Globus pallidus (tissue), 1 donor: ENCODE data around the gene C19orf44.
"Not testable (repeated sequence)": the region's sequence is repeated elsewhere in the genome, so short reads cannot be mapped to it uniquely, and the experiment has no call there.

Experiments used
- DNase-seq: peaks from one replicate; pipeline ENCODE4 v3.0.0-alpha.2; 2015; ENCODE audit warnings: low spot score

C19orf44 gene

DNA sequence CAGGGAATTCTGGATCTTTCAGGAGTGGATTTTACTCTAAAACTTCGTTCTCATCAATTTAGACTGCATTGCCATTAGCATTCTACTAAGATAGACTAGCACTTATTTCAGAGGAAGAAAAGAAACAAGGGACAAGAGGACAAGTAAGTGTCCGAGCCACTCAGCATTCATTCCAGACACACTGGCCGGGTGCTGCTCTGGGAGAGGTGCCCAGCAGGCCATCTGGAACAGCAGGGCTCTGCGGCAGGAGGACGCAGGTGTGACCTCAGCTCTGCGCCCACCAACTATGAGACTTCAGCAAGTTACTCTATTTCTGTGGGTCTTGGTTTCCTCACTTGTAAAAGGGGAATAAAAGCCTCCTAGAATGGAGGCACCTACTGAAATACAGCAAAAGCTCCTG is 28.6 kb upstream of the C19orf44 start:
- DNase-seq: peak; percentile 62

DNA sequence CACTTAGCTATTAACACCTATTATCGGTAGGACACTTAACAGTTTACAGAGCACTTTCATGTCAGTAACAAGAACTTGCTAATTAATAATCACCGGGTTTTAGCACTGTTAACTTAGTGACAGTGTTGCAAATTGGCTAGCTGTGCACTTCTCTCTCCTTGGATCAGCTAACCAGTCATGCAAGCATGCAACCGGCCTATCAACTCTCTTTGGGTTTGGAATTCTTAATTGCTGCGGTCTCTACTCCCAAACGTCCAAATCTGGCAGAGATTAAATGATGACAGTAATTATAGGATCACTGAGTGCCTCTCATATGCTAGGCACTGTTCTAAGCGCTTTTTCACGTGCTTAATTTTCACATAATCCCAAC is 25.7 kb upstream of the C19orf44 start:
- no peak for DNase-seq

DNA sequence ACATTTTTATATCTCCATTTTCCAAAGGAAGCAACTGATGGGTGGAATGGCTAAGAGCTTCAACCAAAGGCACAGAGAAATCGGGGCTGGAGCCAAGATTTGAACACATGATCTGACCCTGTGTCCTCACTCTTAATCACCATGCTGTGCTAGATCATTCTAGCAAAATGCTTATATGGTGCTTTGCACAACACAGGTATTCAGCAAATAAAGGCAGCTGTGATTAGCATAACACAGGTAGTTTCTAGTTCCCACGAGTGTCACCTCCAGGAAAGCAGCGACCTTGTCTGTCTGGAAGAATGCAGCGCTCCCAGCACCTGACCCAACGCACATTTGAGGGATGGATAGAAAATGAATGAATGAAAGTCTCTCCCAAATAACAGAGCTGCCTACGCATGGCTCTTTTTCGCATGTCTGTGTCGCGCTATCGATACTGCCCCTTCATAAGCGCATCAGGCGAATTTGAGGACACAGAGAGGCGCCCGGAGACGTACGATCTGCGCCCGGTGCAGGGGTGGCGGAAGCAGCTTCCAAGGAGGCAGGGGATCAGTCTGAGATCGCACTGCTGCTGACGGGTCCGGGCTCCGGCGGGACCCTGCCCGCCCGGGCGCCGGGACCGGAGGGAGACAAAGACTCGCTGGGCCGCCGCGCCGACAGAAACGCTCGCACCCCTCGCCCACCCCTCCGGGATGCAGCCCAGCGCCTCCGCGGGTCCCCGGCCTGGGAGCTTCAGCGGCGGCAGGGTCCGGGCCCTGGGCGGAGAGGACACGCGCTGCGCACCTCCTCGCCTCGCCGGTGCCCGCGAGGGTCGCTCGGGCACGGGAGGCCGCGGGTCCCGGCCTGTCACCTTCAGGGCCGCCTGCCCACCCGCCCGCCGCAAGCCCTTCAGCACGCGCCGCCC is 25.0 kb upstream of the C19orf44 start:
- DNase-seq: peak; percentile 24

DNA sequence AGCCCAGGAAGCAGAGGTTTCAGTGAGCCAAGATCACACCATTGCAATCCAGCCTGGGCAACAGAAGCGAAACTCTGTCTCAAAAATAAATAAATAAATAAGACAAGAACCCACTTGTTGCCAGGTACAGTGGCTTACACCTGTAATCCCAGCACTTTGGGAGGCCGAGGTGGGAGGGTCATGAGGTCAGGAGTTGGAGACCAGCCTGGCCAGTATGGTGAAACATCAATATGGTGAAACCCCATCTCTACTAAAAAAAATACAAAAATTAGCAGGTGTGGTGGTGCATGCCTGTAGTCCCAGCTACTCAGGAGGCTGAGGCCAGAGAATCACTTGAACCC is 23.7 kb upstream of the C19orf44 start:
- DNase-seq: not testable (repeated sequence)

DNA sequence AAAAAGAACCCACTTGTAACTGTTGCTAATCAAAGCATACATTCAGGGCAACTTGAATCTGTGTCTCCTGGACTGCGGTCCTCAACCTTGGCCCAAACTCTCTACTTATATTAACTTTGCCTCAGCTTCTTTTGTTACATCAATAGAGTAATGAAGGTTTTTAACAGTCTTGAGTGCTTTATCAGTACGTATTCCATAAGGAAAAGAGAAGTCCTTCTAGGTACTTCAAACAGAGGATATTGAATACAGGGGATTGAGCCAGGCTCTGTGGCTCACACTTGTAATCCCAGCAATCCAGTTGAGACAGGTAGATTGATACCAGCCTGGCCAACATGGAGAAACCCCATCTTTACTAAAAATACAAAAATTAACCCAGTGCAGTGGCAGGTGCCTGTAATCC is 23.2 kb upstream of the C19orf44 start:
- DNase-seq: no peak

DNA sequence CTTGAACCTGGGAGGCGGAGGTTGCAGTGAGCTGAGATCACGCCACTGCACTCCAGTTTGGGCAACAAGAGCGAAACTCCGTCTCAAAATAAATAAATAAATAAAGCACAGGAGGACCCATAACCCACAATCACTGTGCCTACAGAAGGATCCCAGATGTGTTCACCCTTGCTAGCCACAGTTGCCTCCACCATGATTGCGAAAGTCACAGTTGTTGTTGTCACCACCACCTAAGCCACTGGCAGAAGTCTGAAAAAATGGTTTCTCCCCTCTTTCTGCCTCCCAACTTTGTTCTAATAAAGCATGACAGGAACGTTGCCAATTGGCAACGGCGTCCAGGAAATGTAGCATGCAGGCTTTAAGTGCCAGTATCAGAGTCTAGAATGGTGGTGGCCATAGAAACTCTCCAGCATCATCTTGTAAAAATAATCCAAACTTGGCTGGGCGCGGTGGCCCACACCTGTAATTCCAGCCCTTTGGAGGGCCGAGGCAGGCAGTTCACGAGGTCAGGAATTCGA is 22.3 kb upstream of the C19orf44 start:
- DNase-seq: no peak

DNA sequence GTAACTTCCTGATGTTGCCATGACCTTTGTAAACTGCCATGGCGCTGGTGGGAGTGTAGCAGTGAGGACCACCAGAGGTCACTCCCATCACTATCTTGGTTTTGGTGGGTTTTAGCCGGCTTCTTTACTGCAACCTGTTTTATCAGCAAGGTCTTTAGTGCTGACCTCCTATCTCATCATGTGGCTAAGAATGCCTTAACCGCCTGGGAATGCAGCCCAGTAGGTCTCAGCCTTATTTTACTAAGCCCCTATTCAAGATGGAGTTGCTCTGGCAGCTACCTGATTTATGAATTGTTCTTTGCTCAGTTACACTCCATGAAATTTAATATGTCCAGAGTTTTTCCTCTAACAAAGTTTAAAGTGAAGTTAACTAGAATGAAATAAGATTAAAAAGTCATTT is 19.8 kb upstream of the C19orf44 start:
- no peak for DNase-seq

DNA sequence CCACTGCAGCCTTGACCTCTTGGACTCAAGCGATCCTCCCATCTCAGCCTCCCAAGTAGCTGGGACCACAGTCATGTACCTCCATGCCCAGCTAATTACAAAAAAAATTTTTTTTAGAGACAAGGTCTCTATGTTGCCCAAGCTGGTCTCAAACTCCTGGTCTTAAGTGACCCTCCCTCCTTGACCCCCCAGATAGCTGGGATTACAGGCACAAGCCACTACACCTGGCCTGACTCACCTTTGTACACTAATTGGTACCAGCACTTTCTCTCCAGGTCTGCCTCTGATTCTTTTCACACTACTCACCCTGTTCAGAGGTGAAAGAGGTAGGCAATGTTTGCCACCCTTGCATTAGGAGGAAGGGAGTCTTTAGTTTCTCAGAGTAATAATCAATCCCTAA is 18.9 kb upstream of the C19orf44 start:
- DNase-seq: no peak

DNA sequence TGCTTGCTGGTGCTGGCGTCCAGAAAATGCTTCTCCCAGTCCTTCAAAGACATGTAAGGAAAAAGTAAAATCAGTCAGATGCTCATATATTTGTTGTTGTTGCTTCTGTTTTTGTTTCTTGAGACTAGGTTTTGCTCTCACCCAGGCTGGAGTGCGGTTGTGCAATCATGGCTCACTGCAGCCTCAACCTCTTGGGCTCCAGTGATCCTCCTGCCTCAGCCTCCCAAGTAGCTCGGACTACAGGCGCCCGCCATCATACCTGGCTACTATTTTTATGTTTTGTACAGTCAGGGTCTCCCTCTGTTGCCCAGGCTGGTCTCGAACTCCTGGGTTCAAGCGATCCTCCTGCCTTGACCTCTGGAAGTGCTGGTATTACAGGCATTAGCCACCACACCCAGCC is 13.4 kb upstream of the C19orf44 start:
- no peak for DNase-seq

DNA sequence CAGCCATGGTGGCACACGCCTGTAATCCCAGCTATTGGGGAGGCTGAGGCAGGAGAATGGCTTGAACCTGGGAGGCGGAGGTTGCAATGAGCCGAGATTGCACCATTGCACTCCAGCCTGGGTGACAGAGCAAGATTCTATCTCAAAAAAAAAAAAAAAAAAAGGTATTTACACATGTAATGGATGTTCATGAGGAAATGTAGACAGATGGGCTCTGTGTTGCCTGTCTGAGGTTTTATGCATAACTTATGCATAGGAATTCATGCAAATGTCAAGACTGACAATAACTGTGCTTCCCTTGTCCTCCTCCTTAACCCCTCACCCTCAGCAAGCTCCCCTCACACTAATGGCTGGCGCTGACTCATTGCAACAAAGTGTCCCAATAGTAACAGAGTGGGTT is 9.7 kb upstream of the C19orf44 start:
- DNase-seq: not testable (repeated sequence)

DNA sequence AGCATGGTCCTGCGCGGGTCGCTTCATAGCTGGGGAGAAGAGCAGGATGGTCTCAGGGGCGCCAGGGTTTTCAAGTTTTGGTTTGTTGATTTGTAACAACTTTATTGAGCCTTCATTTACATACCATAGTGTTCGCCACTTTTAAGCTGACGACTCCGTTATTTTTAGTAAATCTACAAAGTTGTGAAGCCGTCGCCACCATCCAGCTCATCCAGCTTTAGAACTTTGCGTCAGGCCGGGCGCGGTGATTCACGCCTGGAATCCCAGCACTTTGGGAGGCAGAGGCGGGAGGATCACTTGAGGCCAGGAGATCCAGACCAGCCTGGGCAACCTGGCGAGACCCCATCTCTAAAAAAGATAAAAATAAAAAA is 404 bp downstream of the C19orf44 start:
- DNase-seq: no peak

DNA sequence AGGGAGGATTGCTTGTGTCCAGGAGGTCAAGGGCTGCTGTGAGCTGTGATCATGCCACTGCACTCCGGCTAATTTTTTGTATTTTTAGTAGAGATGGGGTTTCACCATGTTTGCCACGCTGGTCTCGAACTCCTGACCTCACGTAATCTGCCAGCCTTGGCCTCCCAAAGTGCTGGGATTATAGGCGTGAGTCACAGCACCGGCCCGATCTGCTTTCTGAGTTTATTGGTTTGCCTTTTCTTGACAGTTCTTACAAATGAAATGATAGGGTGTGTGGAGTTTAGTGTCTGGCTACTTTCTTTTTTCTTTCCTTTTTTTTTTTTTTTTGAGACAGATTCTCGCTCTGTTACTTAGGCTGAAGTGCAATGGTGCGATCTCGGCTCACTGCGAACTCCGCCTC is 848 bp downstream of the C19orf44 start:
- DNase-seq: no peak

DNA sequence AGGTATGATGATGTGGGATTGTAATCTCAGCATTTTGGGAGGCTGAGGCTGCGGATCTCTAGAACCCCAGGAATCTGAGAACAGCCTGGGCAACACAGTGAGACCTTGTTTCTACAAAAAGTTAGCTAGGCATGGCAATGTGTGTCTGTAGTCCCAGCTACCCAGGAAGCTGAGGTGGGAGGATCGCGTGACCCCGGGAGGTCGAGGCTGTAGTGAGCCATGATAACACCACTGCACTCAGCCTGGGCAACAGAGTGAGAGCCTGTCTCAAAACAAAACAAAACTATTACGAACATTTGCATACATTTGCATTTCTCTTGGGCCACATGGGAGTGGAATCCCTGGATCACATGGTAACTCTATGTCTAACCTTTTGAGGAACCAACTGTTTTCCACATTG is 1.6 kb downstream of the C19orf44 start:
- DNase-seq: no peak

DNA sequence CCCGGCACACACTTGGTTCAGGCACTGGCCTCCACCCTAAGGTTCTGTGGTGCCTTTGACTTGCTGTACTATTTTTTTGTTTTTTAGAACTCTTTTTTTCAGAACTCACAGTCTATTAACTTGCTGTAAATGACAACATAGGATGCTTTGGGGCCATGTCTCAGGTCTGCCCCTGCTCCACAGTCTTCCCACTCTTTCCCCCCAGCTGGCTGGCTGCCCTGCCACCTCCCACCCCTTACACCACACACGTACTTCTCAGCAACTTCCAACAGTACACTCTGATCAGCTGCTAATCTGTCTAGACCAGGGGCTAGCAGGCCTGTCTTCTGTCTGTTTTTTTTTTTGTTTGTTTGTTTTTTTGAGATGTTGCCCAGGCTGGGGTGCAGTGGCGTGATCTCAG is 8.1 kb downstream of the C19orf44 start:
- DNase-seq: no peak

DNA sequence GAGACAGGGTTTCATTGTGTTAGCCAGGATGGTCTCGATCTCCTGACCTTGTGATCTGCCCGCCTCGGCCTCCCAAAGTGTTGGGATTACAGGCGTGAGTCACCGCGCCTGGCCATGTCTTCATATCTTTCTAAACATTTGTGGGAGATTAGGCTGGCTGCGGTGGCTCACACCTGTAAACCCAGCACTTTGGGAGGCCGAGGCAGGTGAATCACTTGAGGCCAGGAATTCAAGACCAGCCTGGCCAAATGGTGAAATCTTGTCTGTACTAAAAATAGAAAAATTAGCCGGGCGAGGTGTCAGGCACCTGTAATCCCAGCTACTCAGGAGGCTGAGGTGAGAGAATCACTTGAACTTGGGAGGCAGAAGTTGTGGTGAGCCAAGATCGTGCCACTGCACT is 10.0 kb downstream of the C19orf44 start:
- not testable (repeated sequence) for DNase-seq

DNA sequence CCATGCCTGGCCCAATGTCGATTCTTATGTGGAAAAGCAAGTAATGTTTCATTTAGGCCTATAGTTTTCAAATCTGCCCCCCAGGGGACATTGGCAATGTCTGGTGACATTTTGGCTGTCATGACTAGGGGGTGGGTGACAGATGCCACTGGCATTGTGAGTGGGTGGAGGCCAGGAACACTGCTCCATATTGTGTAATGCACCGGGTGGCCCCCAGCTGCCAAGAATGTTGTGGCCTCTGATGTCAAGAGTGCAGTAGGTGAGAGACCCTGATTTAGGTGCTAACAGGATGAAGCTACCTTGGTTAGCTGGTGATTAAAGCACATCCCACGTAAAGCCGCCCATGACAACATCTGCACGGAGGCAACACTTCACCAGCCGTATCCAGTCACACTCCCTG is 10.8 kb downstream of the C19orf44 start:
- no peak for DNase-seq

DNA sequence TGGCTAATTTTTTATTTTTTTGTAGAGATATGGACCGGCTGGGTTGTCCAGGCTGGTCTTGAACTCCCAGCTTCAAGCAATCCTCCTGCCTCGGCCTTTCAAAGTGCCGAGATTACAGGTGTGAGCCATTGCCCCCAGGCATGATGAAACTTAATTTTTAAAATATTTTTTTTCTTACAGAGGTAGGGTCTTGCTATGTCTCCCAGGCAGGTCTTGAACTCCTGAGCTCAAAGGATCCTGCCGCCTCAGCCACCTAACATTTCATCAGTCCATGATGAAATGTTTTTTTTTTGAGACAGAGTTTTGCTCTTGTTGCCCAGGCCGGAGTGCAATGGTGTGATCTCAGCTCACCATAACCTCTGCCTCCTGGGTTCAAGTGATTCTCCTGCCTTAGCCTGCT is 12.4 kb downstream of the C19orf44 start:
- no peak for DNase-seq

DNA sequence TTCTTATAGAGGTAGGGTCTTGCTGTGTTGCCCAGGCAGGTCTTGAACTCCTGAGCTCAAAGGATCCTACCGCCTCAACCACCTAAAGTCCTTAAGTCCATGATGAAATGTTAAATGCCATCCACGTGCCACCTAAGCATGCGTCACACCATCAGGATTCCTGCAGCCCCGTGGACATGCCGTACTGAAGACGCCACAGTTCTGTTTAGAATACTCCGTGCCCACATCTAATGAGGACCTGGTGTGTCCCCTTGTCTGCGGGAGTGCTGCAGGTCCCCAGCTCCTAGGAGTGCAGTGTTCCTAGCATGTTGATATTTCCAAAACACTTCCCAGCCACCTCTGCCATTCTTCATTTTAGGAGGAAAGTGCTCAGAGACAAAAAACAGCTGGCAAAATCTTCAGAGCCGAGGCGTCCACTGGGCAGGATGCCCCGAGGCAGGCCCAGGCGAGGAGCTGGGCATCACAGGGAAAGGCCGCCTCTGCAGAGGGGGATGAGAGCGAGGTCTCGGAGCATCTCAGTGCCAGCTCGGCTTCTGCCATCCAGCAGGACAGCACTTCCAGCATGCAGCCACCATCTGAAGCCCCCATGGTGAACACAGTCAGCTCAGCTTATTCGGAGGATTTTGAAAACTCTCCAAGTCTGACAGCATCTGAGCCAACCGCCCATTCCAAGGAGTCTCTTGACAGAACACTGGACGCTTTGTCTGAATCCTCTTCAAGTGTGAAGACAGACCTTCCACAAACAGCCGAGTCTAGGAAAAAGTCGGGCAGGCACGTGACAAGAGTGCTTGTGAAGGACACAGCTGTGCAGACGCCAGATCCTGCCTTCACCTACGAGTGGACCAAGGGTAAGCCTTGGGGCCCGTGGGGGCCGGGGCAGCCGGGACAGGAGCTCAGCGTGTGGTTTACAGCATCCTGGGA is 13.2 kb downstream of the C19orf44 start:
- DNase-seq: peak; percentile 77

DNA sequence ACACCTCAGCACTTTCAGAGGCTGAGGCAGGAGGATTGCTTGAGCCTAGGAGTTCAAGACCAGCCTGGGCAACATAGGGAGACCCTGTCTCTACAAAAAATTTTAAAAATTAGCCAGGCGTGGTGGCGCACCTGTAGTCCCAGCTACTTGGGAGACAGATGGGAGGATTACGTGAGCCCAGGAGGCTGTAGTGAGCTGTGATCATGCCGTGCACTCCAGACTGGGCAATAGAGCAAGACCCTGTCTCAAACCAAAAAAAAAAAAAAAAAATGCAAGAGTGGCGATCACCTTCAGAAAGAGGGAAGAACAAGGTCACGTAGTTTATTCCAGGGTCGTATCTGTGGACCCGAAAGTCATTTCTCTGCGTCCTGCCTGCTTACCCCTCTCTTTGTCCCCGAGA is 16.4 kb downstream of the C19orf44 start:
- not testable (repeated sequence) for DNase-seq

DNA sequence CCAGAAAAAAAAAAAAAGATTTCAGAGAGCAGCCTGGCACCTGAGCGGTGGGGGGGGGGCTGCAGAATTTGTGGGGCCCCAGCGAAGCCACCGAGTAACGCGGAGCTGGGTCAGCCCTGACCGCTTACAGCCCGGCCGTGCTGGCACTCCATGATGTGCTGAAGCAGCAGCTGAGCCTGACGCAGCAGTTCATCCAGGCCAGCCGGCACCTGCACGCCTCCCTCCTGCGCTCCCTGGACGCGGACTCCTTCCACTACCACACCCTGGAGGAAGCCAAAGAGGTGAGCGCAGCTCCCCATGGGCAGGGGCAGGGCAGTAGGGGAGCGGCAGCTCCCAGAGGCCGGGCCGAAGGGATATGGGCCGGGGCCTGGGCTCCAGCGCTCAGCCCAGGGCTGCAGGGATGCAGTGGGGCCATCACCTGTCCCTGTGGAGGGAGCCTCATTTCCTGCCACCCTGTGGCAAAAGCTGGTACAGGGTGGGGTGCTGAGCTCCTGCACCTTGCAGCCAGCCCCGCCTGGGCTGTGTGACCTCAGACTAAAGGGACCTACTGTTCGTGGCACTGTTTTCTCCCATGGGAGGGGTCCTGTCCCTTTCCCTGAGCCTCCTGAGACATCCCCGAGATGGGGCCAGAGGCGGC is 18.3 kb downstream of the C19orf44 start:
- DNase-seq: no peak

DNA sequence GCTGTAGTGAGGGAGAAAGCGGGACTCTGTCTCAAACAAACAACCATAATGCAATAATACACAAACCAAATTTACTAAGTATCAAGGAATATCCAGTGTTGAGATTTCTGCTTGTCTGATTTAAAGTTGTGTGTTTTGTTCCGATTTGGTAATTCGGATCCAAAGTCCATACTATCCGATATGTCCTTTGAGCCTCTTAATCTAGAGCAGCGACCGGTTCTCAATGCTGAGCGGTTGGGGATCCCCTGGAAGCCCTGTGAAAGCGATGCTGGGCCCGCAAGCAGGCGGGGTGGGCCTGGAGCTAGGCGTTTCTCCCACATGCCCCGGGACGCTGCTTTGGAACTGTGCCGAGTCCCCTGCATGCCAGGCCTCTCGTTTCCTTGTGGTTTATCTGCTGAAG is 20.2 kb downstream of the C19orf44 start:
- no peak for DNase-seq

DNA sequence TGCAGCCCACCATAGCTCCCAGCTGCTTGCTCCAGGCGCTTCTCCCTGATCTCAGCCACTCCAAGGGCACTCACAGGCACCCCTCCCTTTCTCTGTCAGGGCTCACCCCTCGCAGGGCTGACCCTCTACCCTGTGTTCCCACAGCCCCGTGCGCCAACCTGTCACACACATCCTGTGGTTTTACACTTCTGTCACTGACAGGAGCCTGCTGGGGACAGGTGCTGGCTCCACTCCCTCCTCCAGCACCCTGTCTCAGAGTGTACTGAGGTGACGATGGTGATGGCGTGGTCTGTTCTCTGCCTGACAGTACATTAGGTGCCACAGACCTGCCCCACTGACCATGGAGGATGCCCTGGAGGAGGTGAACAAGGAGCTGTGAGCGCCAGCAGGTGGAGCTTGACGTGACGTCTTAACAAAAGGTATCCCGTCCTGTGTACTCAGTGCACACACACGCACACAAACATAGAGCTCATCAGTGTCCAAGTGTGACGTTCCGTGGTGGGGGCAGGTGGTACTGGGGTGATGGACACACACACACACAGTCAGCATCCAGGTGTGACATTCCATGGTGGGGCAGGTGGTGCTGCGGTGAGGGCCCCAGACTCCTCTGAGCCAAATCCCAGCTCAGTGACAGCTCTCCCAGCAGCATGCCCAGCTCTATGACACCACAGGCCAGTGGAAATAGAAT is 20.9 kb downstream of the C19orf44 start:
- no peak for DNase-seq
